Fibroblast of the aortic adventitia (primary cell): Measurements from ENCODE around the gene SMIM35. TPM values are rescaled to one million over a fixed set of nuclear protein-coding genes. Genes with fewer than 3 reads are reported as not detected.
"Not testable (repeated sequence)": the region's sequence is repeated elsewhere in the genome, so short reads cannot be mapped to it uniquely, and the experiment has no call there.

Experiments
- DNase-seq: peaks from one replicate; pipeline ENCODE4 v3.0.0-alpha.2; 2010; ENCODE audit warnings: low read depth
- H3K4me3 ChIP-seq: 2 replicates; pipeline ENCODE4 v1.5.1; 2011; ENCODE audit warnings: low read depth, mild to moderate bottlenecking, control low read depth, low read length, moderate library complexity
- total RNA-seq: library from RNA; depleted of rRNA; stranded (reverse); fragments of >200 nt; gene quantifications from 2 replicates; pipeline ENCODE4 v1.2.3, GENCODE V29; 2012; ENCODE audit warnings: low replicate concordance
- TF ChIP-seq, protein P1 (sequence below): IDR thresholded peaks from 2 replicates; pipeline ENCODE4 v1.5.1; 2011; ENCODE audit warnings: mild to moderate bottlenecking, low read length, control low read depth, inconsistent platforms; ENCODE audit not compliant: insufficient read depth

Gene SMIM35
- total RNA-seq, 1 donor = not detected

DNA sequence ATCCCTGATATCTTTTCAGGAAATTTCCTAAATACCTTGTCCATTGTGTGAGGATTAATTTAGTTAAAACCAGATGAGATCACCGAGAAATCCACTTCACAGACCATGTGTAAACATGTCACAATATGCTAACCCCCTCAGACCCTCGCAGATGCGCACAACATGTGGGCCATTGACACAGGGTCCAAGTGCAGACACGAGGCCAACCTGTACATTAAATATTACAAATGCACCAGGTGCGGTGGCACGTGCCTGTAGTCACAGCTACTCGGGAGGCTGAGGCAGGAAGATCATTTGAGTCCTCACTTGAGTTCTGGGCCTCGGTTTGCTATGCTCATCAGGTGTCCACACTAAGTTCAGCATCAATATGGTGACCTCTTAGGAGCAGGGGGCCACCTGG is 19.8 kb downstream of the SMIM35 start:
- H3K4me3 ChIP-seq = no peak overlapping the region
- TF ChIP-seq, protein P1, sequence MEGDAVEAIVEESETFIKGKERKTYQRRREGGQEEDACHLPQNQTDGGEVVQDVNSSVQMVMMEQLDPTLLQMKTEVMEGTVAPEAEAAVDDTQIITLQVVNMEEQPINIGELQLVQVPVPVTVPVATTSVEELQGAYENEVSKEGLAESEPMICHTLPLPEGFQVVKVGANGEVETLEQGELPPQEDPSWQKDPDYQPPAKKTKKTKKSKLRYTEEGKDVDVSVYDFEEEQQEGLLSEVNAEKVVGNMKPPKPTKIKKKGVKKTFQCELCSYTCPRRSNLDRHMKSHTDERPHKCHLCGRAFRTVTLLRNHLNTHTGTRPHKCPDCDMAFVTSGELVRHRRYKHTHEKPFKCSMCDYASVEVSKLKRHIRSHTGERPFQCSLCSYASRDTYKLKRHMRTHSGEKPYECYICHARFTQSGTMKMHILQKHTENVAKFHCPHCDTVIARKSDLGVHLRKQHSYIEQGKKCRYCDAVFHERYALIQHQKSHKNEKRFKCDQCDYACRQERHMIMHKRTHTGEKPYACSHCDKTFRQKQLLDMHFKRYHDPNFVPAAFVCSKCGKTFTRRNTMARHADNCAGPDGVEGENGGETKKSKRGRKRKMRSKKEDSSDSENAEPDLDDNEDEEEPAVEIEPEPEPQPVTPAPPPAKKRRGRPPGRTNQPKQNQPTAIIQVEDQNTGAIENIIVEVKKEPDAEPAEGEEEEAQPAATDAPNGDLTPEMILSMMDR = no peak
- DNase-seq = no peak

DNA sequence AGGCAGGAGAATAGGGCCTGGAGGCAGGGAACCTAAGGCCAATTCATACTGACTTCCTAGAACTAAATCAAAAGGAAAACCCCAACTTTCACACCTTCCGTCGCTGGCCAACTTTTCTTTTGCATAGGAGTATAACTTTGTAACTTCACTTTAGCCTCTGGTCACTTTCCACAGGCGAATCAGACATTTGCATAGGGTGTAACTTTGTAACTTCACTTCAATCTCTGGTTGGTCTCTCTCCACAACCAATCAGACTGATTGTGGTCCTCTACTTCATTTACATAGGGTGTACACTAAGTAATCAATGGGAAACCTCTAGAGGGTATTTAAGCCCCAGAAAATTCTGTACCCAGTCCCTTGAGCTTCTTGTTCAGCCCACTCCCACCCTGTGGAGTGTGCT is 21.4 kb downstream of the SMIM35 start:
- DNase-seq = no peak
- H3K4me3 ChIP-seq = no peak overlapping the region
- TF ChIP-seq, protein P1 = no peak

DNA sequence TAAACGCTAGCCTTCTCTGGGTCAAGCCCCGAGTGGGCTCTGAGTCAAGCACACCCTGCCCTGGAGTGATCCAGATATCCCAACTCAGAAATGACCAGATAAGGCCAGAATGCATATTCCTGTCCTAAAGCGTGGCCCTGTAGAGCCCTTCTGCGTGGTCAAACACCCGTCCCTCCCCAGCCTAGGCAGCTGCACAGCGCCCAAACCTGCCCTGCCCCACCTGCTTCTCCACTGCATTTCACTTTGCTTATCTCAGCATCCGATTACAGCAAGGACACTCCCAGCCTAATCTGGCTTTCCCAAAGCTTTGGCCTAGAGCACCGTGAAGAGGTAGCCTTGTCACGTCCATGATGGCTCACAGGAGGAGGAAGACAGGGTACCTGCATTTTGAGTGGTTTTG is 21.8 kb downstream of the SMIM35 start:
- no peak for DNase-seq
- TF ChIP-seq, protein P1 = no peak

DNA sequence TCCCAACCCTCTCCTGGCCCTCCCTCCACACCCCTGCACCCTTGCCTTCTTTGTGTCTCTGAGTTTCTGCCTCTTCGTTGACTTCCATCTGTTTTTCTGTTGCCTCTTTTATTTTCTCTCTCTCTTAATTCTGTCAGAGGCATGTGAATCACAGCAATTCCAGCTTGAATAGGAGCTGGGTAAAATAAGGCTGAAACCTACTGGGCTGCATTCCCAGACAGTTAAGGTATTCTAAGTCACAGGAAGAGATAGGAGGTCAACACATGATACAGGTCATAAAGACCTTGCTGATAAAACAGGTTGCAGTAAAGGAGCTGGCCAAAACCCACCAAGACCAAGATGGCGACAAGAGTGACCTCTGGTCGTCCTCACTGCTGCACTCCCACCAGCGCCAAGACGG is 24.1 kb downstream of the SMIM35 start:
- H3K4me3 ChIP-seq, DNase-seq: not testable (repeated sequence)

More for the DNA sequence above, 21.8 kb downstream of the SMIM35 start:
- H3K4me3 ChIP-seq = no peak overlapping the region

DNA sequence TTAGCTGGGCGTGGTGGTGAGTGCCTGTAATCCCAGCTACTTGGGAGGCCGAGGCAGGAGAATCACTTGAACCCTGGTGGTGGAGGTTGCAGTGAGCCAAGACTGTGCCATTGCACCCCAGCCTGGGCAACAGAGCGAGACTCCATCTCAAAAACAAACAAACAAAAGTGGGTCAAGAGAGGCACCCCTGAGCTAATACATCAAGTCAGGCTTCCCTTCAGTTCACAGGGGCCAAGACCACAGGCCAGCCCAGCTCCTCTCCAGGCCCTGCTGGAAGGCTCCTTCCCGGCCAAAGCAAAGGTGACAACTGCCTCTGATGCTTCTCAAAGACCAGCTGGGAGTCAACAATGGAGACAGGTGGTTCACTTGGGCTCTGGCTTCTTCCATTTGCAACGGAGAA is 24.6 kb downstream of the SMIM35 start:
- DNase-seq, H3K4me3 ChIP-seq: not testable (repeated sequence)

DNA sequence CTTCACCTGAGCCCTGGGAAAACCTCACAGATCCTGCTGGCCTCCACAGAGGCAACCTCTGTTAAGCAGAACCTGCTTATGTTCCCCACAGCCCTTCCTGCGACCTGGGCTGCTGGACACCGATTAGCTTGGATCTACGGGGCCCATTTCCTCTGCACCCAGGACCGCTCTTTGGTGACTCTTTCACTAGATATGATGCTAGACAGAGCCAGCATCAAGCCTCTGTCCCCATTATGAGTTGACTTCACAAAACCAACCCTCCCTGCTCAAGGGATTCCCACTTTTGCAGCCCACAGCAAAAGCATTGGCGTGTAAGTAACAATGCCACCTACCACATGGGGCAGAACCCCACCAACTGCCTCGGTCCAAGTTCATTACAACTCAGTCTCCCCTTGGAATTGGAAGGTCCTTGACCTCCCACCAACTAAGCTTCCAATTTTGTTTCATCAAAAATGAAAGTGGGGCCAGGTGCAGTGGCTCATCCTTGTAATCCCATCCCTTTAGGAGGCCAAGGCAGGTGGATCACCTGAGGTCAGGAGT is 25.1 kb downstream of the SMIM35 start:
- DNase-seq = no peak
- TF ChIP-seq, protein P1 = no peak
- no peak overlapping the region for H3K4me3 ChIP-seq

DNA sequence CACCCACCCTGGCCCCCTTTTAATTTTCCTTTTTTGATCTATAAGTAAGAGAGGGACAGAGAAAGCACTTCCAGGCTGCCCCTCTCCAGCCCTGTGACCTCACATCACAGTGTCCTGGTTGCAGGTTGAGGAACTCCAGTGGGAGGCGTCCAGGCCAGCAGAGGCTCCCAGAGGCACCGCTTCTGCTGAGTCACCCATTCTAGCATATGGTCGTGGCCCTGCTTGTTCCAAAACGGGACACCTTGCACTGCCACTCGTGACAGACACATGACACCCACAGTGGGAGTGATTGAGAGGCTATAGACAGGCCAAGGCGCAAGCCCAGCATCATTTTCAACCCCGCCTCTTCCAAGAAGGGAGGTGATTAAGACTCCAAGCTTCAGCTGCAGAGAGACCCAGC is 25.9 kb downstream of the SMIM35 start:
- no peak for DNase-seq
- TF ChIP-seq, protein P1 = no peak
- H3K4me3 ChIP-seq = no peak overlapping the region

DNA sequence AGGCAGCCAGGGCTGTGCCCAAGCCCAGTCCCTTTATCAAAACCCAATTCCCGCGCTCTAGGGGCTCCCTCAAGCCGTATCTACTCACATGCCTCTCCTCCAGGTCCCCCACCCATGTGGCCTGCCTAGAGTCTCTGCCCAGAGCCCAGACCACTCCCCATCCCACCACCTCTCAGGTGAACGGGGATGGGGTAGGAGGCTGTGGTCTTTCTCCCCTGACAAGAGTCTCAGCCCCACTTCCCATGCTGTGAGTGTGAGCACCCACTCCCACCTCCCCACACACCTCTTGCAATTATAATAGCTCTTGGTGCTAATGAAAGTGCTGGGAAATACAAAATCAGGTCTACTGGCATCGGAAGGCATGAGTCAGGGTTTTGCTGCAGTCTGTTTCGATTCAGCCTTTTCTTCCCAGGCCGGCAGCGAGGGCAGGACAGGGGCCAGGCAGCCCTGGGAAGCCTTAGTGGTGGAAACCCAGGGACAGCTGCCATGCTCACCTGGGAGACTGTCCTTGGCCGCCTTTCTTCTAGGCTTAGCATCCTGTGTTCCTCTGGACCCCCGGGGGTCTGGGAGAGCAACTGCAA is 26.6 kb downstream of the SMIM35 start:
- DNase-seq = no peak
- H3K4me3 ChIP-seq = no peak overlapping the region
- TF ChIP-seq, protein P1 = no peak
